HG03558 (cell line): ENCODE results near the gene GNPNAT1.
A peak's percentile ranks its signal among the peaks of the same experiment; 100 is the strongest.
"Not testable (repeated sequence)": the region's sequence is repeated elsewhere in the genome, so short reads cannot be mapped to it uniquely, and the experiment has no call there.

Source experiments
- ATAC-seq: cut with Tn5 transposase; IDR thresholded peaks from one replicate; pipeline ENCODE4 v1.9.1; 2021; ENCODE audit warnings: moderate number of reproducible peaks; ENCODE audit not compliant: unreplicated experiment; ENCODE audit errors: extremely low read depth

Gene GNPNAT1

DNA sequence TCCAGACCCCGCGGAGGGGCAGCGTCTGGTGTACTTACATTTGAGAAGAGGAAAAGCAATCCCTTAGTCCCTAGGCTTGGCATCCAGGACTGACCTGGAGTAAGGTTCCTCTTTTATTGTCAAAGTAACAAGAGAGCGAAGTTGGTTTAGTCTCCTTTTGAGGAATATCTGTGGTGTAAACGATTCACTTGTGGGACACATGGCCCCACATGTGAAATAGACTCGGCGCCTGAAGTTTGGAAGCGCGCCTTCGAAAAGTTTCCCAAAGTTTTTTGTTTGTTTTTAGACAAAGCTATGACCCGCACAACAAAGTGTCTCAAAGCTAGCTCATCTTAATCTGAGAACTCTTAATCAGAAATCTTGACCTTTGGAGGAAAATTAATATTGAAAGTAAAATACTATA, 60.7 kb downstream of the GNPNAT1 start:
- ATAC-seq: no peak

DNA sequence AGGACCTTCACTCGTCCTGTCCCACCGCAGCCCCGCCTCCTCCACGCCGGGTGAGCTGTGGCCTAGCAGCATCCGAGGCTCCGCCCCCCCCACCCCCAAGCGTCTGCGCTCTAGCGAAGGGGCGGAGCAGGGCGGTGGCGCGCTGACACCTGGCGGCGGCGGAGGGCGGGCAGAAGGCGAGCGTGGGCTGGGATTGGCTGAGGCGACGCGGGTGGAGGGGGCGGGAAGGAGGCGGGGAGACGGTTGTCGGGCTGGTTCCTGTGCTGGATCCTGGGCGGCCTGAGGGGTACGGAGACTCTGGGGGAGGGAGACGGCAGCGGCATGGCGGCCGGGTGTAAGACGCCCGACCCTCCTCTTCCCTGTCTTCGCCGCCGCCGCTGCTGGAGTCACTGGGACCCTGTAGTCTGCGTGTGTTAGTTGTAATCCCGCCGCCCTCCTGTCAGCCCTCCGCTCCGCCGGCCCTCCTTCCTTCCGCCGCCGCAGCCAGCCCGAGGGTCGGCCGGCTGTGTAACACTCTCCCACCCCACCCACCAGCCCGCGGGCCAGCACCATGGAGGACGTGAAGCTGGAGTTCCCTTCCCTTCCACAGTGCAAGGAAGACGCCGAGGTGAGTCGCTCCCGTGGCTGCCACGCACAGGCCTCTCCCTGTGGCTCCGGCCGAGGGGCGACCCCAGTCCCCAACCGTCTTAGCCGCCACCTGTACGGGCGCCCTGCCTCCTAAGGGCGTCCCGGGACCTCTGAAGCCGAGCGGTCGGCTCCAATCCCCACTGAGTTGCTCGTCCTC, 61.3 kb downstream of the GNPNAT1 start, which contains the start of gene STYX:
TSS of gene STYX (plus strand) at position 242 of the 784 bp plus-strand sequence. CDS start at position 551, 309 bp downstream.
- peak; percentile 87 for ATAC-seq

DNA sequence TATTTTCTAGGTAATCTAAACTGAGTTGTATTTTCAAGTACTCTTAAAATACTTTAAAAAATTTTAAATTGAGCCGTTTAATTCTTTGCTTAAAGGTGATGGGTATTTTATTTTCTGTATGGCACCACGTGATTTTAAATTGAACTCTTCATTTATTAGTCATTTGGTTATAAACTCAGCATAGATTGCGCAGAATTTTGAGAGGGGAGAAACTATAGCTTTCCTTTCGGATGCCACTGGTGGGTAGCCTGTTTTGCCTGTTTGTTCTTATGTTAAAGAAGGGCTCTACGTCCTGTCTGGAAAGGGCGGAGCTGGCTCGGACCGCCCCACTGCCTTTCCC, 61.9 kb downstream of the GNPNAT1 start:
- no peak for ATAC-seq

DNA sequence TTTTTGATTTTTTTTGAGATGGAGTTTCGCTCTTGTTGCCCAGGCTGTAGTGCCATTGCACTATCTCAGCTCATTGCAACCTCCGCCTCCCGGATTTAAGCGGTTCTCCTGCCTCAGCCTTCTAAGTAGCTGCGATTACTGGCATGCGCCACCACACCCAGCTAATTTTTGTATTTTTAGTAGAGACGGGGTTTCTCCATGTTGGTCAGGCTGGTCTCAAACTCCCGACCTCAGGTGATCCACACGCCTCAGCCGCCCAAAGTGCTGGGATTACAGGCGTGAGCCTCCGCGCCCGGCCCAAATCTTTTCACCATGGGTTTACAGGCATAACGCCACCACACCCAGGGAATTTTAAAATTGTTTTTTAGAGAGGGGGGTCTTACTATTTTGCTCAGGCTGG, 62.4 kb downstream of the GNPNAT1 start:
- not testable (repeated sequence) for ATAC-seq

DNA sequence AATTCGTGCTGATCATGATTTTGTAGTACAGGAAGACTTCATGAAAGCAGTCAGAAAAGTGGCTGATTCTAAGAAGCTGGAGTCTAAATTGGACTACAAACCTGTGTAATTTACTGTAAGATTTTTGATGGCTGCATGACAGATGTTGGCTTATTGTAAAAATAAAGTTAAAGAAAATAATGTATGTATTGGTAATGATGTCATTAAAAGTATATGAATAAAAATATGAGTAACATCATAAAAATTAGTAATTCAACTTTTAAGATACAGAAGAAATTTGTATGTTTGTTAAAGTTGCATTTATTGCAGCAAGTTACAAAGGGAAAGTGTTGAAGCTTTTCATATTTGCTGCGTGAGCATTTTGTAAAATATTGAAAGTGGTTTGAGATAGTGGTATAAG, 63.9 kb downstream of the GNPNAT1 start:
- not testable (repeated sequence) for ATAC-seq
